Peyer's patch (tissue), 4 donors: ENCODE measurements around the gene SUGP2. TPM values are rescaled to one million over a fixed set of nuclear protein-coding genes. Genes with fewer than 3 reads are reported as not detected.

ENCODE experiments used
- DNase-seq, 3 donors: peaks; one replicate each; pipeline ENCODE4 v3.0.0-alpha.2; 2017 to 2019
- H3K27ac ChIP-seq, 4 donors: fragments of 200-600 bp; sonication (generic); one replicate each; pipeline ENCODE4 v1.5.1; 2016 to 2019
- H3K27me3 ChIP-seq, 2 donors: fragments of 200-600 bp; sonication (generic); one replicate each; pipeline ENCODE4 v1.5.1; 2019
- H3K36me3 ChIP-seq, 3 donors: fragments of 200-600 bp; sonication (generic); one replicate each; pipeline ENCODE4 v1.5.1; 2016 to 2019
- H3K4me1 ChIP-seq, 4 donors: fragments of 200-600 bp; sonication (generic); one replicate each; pipeline ENCODE4 v1.5.1; 2016 to 2019
- H3K4me3 ChIP-seq, 4 donors: fragments of 200-600 bp; sonication (generic); 1 replicate in 3 of 4; 2 replicates in 1 of 4; pipeline ENCODE4 v1.5.1; 2016 to 2019; ENCODE audit warnings: mild to moderate bottlenecking in 1 of 4
- H3K9me3 ChIP-seq, 4 donors: fragments of 200-600 bp; sonication (generic); one replicate each; pipeline ENCODE4 v1.5.1; 2016 to 2019; ENCODE audit warnings: mild to moderate bottlenecking in 1 of 4
- POLR2A ChIP-seq, 2 donors: fragments of 450-650 bp; IDR thresholded peaks; one replicate each; pipeline ENCODE4 v1.5.1; 2017; ENCODE audit warnings: antibody characterized with exemption in 2 of 2, mild to moderate bottlenecking in 2 of 2, moderate library complexity in 2 of 2
- total RNA-seq, 4 donors: library from RNA; depleted of rRNA; stranded (reverse); fragments of >200 nt; gene quantifications; one replicate each; pipeline ENCODE4 v1.1.0, GENCODE V29; 2016
- TF ChIP-seq, protein P1 (sequence below), 6 experiments: fragments of 450-650 bp in 4 of 6; fragments of 200-600 bp in 2 of 6; sonication (generic) in 1 of 6; IDR thresholded peaks; one replicate each; pipeline ENCODE4 v1.5.1; 2017 to 2019; ENCODE audit warnings: antibody characterized with exemption in 6 of 6, mild to moderate bottlenecking in 3 of 6, moderate library complexity in 1 of 6

Gene SUGP2
- total RNA-seq, 4 donors from 2014 or later: 32.9 to 157 (median 75.8) TPM

GRCh38 chr19:19062454-19063182, 29.3 kb upstream of the SUGP2 start:
- peak overlapping the region; percentile 77 to 90 (median 86) for H3K27ac ChIP-seq
- DNase-seq: no peak
- peaks cover 0 to 22% (median 3%) of the 10 kb centered on the region in 4 donors for H3K4me1 ChIP-seq
- H3K4me3 ChIP-seq: peak overlapping the region; percentile 82 to 95 (median 92)
- peaks cover 0 to 5% (median 0%) of the 10 kb centered on the region in 3 donors for H3K36me3 ChIP-seq
- TF ChIP-seq POLR2A (IDR thresholded peaks at IDR 0.05): no peak
- TF ChIP-seq, protein P1, sequence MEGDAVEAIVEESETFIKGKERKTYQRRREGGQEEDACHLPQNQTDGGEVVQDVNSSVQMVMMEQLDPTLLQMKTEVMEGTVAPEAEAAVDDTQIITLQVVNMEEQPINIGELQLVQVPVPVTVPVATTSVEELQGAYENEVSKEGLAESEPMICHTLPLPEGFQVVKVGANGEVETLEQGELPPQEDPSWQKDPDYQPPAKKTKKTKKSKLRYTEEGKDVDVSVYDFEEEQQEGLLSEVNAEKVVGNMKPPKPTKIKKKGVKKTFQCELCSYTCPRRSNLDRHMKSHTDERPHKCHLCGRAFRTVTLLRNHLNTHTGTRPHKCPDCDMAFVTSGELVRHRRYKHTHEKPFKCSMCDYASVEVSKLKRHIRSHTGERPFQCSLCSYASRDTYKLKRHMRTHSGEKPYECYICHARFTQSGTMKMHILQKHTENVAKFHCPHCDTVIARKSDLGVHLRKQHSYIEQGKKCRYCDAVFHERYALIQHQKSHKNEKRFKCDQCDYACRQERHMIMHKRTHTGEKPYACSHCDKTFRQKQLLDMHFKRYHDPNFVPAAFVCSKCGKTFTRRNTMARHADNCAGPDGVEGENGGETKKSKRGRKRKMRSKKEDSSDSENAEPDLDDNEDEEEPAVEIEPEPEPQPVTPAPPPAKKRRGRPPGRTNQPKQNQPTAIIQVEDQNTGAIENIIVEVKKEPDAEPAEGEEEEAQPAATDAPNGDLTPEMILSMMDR (IDR thresholded peaks at IDR 0.05): no peak
- no peaks in the 10 kb centered on the region for H3K9me3 ChIP-seq
- H3K27me3 ChIP-seq: no peaks in the 10 kb centered on the region

DNA sequence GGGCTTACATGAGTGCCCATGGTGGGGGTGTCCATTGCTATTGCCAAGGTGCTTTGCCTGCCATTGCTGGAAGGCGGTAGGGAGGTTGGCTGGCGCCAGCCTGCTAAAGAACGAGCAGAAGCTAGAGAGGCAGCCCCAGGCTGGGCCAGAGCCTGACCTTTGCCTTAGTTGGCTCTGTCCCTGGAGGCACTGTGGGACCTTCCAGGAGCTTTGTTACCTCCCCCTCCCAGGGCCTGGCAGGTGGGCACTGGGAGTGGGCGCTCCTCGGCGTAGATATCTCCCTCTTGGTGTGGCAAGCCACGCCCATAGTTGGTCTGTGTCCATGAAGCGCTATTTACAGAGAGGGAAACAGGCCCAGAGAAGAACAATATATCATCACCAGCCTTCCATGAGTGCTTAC, 28.2 kb upstream of the SUGP2 start:
- TF ChIP-seq, protein P1 (IDR thresholded peaks at IDR 0.05): no peak
- no peak for TF ChIP-seq POLR2A (IDR thresholded peaks at IDR 0.05)
- no peaks in the 10 kb centered on the region for H3K27me3 ChIP-seq
- no peak overlapping the region for H3K27ac ChIP-seq
- peaks cover 0 to 22% (median 3%) of the 10 kb centered on the region in 4 donors for H3K4me1 ChIP-seq
- no peaks in the 10 kb centered on the region for H3K9me3 ChIP-seq
- H3K4me3 ChIP-seq: no peak overlapping the region
- H3K36me3 ChIP-seq: peaks cover 0 to 16% (median 0%) of the 10 kb centered on the region in 3 donors
- no peak for DNase-seq

DNA sequence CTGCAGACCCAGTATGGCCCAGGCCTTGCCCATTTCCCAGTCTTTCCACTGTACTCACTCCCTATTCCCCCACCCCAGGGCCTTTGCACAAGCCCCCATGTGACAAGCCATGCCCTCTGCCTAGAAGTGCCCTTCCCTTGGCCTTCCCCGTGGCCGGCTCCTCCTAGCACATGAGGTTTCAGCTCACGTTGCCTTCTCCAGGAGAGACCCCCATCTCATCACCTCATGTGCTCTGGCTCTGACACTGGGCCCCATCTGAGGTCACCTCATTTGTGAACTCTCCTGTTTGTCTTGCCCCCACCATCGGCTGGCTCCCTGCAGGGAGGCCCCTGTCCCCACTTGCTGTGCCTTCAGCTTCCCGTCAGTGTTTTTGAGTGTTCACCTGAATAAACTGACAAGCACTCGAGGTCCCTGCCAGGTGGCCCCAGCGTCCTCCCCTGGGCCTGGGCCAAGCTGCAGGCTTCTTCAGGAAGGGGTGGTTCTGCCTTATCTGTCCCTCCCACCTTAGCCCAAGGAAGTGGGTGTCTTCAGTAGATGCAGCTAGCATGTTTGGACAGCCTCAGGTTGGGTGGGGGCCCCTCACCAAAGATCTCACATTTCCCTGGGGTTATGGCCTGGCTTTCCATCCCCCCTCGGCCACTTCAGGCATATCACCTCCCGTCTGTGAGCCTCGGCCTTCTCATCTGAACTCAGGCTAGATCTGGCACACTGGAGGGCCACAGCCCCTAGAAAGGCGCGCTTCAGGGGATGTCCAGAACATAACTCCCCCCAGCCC, 26.7 kb upstream of the SUGP2 start:
- H3K9me3 ChIP-seq: no peaks in the 10 kb centered on the region
- no peak for DNase-seq
- H3K27me3 ChIP-seq: no peaks in the 10 kb centered on the region
- H3K4me1 ChIP-seq: peaks cover 0 to 9% (median 3%) of the 10 kb centered on the region in 4 donors
- H3K36me3 ChIP-seq: peaks cover 0 to 26% (median 0%) of the 10 kb centered on the region in 3 donors
- no peak overlapping the region for H3K4me3 ChIP-seq
- H3K27ac ChIP-seq: no peak overlapping the region
- TF ChIP-seq POLR2A (IDR thresholded peaks at IDR 0.05): no peak
- TF ChIP-seq, protein P1 (IDR thresholded peaks at IDR 0.05): no peak

- H3K4me3 ChIP-seq: no peak overlapping the region
- peaks cover 0 to 34% (median 0%) of the 10 kb centered on the region in 3 donors for H3K36me3 ChIP-seq
- TF ChIP-seq, protein P1 (IDR thresholded peaks at IDR 0.05): no peak
- TF ChIP-seq POLR2A (IDR thresholded peaks at IDR 0.05): no peak
- H3K9me3 ChIP-seq: no peaks in the 10 kb centered on the region
- H3K27me3 ChIP-seq: no peaks in the 10 kb centered on the region
- H3K27ac ChIP-seq: no peak overlapping the region
- no peak for DNase-seq
- peaks cover 0 to 3% (median 2%) of the 10 kb centered on the region in 4 donors for H3K4me1 ChIP-seq
Observed at GRCh38 chr19:19059018-19059836, 25.9 kb upstream of the SUGP2 start.

- Histone ChIP-seq H3K27ac (peak overlapping the region in 1 of 4 donors; percentile 14), H3K4me1 (peaks cover 0 to 3% (median 0%) of the 10 kb centered on the region in 4 donors), H3K36me3 (peaks cover 0 to 40% (median 0%) of the 10 kb centered on the region in 3 donors), H3K4me3 (no peak overlapping the region), H3K27me3 (no peaks in the 10 kb centered on the region), H3K9me3 (no peaks in the 10 kb centered on the region)
- no peak for TF ChIP-seq POLR2A (IDR thresholded peaks at IDR 0.05)
- TF ChIP-seq, protein P1 (IDR thresholded peaks at IDR 0.05): no peak
- DNase-seq: peak in 1 of 3 donors; percentile 67
Observed at GRCh38 chr19:19057720-19058119, 24.4 kb upstream of the SUGP2 start.
